ENCODE results near the gene TEX2.

Gene TEX2

DNA sequence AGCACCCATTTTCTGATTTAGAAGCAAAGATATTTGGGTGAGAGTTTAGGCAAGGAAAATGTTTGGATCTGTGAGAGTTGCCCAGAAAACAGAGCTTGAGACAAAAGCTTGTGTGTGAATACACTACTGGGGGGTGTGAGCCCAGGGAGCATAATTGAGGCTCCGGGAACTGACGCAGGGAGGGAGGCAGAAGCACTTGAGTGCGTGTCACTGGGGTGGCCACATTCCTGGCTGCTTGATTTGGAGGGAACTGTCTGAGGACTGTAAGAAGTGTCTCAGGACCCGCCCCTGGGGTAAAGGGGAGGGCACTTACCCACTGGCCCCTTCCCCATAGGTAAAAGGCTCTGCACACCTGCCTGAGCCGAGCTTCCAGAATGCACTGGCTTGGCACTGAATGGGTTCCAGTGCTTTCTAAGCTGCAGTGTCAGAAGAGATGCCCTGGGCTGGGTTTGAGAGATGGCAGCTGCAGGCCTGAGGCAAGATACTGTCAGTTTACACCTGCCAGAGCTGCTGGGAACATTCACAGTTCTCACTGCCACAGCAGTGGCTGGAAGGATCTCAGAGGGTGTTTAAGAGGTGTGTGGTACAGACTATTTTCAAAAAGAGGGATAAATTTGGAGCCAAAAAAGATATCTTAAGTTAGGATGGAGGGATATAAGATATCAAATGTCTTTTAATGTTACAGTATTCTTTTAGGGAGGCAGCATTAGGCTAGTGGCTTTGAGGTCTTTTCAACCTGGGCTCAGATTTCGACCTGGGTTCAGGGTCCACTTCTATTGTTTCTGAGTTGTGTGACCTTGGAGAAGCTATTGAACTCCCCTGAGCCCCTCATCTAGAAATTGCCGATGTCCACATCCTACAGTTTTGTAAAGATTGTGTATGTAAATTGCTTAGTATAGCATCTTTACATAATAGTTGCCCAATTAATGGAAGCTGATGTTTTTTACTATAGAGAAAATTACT, 6.9 kb upstream of the TEX2 start:
- DNase-seq (ENCODE audit: low spot score) = no peak

DNA sequence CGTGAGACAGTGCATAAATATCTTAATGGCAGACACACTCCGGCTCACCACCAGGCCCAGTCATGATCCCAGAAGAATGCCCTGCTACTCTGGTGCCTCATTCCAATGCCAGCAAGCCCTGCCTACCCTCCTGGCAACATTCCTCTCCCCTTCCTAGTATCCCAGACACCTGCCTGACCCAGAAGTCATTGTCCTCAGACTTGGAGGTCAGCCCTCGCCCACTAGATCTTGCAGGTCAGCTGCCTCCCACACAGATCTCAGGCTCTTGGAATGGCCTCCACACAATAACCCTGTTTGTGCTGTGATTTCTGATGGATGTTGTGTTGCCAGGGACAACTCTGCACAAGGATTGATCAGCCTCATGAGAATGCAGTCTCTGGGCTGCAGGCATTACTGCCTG, 1.8 kb upstream of the TEX2 start:
- DNase-seq (ENCODE audit: low spot score) = no peak

DNA sequence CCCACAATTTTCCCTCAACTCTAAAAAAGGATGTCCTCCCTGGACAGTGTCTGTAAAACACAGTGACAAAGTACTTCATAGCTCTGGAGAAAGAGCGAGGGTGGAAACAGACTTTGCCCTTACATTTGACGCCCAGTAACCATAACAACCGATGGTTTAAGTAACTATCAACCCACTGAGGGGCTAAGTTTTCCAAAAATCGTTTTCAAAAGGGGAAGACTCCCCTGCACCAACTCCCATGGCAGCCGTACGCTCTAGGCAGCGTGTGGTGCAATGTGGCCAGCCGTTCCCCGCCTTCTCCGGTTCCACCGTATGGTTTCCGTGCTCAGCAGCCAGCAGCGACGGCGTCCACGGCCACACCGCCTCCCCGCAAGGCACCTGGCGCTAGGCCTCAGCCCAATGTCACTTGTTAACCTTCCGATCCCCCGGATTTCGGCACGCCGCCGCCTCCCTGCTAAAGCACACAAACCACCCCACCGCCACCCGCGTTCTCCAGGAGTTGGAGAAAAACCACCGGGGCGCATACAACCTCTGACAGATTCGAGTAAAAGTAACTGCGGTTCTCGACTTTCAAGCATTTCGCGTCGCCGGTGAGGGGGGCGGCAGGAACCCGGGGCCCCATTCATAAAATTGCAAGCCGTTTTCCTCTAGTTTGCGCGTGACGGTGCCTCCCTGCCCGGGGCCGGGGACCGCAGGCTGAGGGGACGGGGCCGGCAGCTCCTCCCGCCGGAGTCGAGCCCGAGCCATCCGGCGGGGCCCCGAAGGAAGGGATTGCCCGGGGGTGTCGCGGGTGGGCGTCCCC, 661 bp downstream of the TEX2 start:
- DNase-seq (ENCODE audit: low spot score) = peak; percentile 47

- DNase-seq (ENCODE audit: low spot score) = no peak
These were observed 1.5 kb downstream of the TEX2 start for GRCh38 chr17:64261417-64262145.

DNA sequence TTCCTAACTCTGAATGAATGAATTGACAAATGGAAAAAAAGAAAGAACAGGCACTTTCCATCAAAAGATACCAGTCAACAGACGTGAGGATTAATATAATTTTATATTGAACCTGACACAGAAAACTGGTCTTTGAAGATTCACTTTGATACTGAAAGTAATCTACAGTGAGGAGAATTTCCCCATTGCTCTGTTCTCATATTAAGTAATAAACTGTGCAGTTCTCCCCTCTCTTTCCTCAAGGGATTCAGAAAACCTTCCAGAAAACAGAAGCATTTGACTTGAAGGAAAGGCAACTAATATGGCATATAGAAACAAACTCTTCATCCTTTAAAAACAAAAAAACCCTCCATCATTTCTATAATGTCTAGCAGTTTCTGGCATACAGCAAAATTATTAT, 2.2 kb downstream of the TEX2 start:
- DNase-seq (ENCODE audit: low spot score) = no peak

GRCh38 chr17:64259922-64260321, 3.1 kb downstream of the TEX2 start:
- no peak for DNase-seq (ENCODE audit: low spot score)

DNA sequence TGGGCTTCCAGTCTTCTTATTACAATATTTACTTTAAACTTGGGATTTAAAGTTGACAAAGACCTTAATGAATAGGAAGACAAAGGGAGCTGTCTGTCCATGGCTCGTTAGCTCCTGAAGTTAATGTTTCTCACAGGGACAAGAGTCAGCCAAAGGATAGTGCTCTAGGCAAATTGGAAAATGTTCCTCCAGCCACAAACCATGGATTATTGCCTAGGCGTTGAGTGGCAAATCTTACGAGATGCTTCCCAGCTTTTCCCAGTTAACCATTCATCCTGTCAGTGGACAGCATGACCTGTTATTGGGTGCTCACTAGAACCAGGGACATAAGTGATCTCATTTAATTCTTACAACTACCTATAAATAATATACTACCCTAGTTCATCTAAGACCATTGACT, 3.6 kb downstream of the TEX2 start:
- DNase-seq (ENCODE audit: low spot score) = no peak

DNA sequence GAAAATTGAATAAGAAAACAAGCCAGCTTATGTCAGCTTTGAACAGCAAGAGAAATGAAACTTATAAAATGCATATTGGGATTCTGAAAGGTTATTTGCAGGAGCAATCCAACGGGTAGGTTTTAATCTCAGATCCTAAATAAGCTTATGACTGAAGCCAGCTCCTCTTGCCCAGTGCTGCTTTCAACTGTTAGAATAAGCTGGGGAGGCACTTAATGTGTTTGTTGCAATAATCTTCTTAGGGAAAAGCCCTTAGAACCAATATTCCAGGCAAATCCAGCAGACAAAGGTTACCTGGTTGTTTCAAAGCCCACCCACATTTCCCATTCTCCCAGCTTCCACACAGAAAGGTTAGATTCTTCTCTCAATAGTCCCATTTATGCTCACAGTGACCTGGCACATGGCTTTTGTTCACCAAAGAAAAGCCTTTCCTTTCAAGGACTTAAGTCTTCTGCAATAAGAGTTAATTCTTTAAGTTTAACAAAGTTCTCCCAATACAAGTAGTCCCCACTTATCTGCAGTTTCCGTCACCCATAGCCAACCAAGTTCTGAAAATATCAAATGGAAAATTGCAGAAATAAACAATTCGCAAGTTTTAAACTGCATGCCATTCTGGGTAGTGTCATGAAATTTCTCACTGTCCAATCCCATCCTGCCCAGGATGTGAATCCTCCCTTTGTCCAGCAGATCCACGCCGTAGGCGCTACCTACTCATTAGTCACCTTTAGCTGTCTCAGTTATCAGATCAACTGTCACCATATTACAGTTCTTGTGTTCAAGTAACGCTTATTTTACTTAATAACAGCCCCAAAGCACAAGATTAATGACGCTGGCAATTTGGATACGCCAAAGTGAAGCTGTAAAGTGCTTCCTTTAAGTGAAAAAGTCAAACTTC, 5.9 kb downstream of the TEX2 start:
- DNase-seq (ENCODE audit: low spot score) = no peak

DNA sequence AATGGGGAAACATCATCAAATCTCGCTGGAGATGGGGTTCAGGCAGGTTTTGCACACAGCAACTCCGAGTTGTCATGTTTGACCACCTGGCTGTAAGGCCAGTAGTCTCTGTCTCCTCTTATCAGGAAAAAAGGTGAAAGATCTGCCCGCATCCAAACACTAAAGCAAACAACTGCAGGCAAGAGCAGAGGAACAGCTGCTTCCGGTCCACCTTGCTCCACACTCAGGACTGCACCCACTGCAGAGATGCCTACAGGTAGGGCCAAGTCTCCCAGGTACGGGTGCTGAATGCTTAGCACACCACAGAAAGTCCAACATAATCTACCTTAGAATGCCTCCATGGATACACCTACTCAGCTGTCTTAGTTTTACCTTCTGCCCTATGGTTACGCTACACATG, 7.3 kb downstream of the TEX2 start:
- DNase-seq (ENCODE audit: low spot score) = no peak

DNA sequence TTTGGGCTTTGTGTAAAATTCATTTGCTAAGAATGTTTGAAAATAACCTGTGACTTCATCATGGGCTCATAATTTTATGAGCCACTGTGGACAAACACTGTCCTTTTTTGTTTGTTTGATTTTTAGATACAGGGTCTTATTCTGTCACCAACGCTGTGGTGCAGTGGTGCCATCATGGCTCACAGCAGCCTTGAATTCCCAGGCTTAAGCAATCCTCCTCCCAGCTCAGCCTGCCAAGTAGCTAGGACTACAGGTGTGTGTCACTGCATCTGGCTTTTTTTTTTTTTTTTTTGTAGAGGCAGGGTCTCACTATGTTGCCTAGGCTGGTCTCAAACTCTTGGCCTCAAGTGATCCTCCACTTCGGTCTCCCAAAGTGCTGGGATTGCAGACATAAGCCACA, 8.3 kb downstream of the TEX2 start:
- no peak for DNase-seq (ENCODE audit: low spot score)

- no peak for DNase-seq (ENCODE audit: low spot score)
These were observed 9.6 kb downstream of the TEX2 start for GRCh38 chr17:64253470-64253869.

- no peak for DNase-seq (ENCODE audit: low spot score)
These were observed 10.2 kb downstream of the TEX2 start for GRCh38 chr17:64252831-64253230.

DNA sequence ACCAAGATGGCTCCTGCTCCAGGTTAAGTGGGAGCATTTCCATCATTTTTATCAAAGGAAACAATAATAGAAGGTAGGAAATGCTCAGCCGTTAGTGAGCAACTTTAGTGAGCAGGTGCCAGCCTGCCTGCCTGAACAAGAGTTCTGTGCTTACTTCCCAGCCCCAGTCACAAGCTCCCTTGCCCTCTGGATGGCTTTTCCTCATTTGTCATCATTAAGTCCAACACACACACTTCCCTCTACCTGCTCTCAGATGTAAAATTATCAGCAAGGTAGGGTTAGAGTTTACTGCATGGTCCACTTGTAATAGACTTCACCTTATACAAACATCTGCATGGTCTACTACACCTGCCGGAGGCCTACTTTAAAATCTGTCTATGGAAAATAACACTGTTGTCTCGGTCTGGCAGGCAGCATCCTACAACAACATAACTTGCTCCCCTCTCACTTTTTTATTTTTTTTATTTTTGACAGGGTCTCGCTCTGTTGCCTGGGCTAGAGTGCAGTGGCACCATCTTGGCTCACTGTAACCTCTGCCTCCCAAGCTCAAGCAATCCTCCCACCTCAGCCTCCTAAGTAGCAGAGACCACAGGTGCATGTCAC, 12.7 kb downstream of the TEX2 start:
- no peak for DNase-seq (ENCODE audit: low spot score)

- DNase-seq (ENCODE audit: low spot score) = no peak
These were observed 15.2 kb downstream of the TEX2 start for GRCh38 chr17:64247836-64248235.

GRCh38 chr17:64245218-64246145, 17.6 kb downstream of the TEX2 start:
- DNase-seq (ENCODE audit: low spot score) = no peak

- no peak for DNase-seq (ENCODE audit: low spot score)
These were observed 18.9 kb downstream of the TEX2 start for GRCh38 chr17:64244165-64244564.

- DNase-seq (ENCODE audit: low spot score) = no peak
These were observed 19.7 kb downstream of the TEX2 start for GRCh38 chr17:64243340-64243739.

- no peak for DNase-seq (ENCODE audit: low spot score)
These were observed 20.4 kb downstream of the TEX2 start for GRCh38 chr17:64242633-64243032.

GRCh38 chr17:64240741-64241347, 22.2 kb downstream of the TEX2 start:
- DNase-seq (ENCODE audit: low spot score) = no peak

Measured in activated CD4-positive, alpha-beta T cell treated with anti-CD3 and anti-CD28 coated beads, Interleukin-2, Interleukin-4, amounts not matched to agents 100 ng/mL and 50 ng/mL, durations not matched to agents 16 hours and 8 hours (primary cell).